HG03442 (cell line): ENCODE results near the gene WNT7B.

ENCODE experiments used
- ATAC-seq: cut with Tn5 transposase; IDR thresholded peaks from one replicate; pipeline ENCODE4 v1.9.1; 2021; ENCODE audit warnings: mild to moderate bottlenecking, moderate library complexity; ENCODE audit not compliant: unreplicated experiment

The WNT7B gene

DNA sequence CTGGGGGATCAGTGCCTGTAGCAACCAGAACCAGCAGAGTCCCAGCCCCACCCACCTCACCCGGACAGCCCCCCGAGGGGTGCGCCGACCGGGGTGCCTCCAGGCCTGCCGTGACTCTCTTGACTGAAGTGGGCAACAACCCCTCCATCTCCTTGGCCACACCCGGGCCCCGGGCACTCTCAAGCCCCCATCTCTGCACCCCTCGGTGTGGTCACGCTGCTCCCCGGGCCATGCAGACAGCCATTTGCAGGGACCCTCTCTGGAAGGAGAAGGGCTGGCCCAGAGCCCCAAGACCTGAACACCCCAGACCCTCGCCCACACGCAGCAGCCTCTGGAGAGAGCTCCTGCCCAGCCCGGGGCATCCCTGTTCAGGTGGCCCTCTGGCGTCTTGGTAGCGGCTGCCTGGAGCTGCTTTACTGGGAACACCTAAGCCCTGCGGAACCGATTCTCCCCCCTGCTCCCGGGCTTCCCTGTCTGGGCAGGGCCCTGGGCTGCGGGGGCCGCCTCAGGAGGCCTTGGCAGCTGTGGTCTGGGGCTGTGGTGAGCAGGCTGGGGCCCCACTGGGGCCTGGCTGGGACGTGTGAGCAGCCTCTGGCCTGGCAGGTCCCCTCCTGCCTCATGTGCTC is 84.9 kb downstream of the WNT7B start:
- ATAC-seq = no peak

DNA sequence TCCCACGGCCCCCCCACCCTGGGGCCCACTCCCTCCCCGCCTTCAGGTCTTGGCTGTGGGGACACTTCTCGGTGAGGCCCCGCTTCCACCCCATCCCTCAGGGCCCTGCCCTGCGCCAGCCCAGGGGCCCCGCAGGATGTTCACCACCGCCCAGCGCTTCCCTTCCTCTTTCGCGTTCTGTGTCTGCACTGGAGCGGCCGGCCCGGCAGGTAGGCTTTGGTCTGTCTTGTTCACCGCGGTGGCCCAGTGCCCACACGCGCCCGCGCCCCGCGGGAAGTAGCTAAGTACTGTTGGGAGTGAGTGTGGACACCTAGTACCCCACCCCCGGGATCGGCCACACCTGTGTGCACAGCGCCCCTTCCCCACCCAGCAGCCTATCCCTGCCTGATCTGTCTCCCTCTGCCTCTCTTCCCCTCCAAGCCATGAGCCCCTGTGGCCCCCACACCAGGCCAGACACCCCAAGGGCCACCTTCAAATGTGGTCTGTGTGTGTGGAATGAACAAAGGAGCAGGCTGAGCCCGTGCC is 85.4 kb downstream of the WNT7B start:
- no peak for ATAC-seq

DNA sequence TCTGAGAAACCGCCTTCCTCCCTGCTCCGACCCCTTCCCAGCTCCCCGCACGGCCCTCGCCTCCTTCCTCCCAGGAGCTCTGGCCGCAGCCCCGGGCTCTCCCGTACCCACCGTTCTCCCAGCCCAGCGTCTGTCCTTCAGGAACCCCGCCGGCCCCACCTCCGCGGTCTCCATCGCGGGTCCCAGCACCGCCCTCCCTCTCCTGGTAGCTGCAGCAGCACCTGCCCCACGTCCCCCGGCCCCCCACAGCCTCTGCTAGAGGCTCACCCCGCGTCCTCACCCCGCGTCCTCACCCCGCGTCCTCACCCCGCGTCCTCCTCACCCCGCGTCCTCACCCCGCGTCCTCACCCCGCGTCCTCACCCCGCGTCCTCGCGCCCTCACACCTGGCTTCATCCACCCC is 85.9 kb downstream of the WNT7B start:
- ATAC-seq = no peak

DNA sequence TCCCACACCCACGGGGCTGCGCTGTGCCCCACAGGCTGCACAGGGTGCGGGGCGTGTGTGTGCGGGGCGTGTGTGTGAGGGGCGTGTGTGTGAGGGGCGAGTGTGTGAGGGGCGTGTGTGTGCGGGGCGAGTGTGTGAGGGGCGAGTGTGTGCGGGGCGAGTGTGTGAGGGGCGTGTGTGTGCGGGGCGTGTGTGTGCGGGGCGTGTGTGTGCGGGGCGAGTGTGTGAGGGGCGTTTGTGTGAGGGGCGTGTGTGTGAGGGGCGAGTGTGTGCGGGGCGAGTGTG is 86.7 kb downstream of the WNT7B start:
- no peak for ATAC-seq

DNA sequence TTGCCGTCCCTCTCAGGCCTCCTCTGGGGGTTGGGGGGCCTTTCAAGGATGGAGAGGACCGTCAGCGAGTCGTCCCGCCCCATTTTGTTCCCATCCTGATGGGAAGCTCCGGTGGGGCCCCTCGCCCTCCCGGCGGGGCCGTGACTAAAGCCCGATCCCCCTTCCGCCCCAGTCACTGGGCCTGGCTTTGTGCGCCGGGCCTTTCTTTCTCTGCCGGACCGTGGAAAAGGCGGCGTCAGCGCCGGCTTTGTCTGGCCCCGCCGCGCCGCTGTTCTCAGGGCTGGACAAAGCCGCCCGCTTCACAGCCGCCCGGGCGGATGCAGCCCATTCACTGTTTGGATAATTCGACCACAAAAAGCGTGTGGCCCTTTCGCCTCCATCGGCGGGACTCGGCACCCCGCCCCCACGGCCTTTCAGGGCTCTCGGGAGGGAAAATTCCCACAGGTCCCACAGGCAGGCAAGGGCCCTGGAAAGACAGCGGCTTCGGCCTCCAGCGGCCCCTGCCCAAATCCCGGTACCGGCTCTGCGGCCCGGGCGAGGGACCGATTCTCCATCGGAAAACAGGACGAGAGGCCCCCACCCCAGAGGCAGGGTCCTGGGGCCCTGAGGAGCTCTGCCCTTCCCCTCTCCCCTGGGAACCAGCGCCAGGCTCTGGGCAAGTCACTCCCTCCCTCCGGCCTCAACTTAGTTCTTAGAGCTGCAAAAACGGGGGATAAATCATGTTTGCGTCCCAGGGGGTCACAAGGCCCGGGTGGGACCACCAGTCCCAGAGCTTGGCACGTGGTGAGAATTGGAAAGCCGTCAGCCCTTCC is 87.2 kb downstream of the WNT7B start:
- no peak for ATAC-seq

DNA sequence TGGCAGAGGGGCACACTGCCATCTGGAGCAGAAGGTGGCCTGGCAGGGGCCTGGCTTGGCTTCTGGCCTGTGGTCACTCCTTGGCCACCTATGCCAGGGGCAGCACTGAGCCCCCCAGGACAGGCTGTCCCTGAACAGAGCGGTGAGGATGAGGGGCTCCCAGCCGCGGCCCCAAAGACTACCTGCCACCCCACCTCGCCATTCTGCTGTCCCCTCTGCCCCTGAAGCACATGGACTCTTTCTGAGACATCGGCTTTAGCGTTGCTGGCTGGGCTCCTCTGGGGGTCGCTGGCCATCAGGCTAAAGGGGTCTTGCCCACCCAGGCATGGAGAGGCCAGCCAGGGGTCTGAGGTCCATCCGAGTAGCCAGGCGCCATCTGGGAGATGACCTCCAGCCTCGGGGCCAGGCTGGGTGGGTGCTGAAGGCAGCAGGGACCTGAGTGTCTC is 87.8 kb downstream of the WNT7B start:
- no peak for ATAC-seq

DNA sequence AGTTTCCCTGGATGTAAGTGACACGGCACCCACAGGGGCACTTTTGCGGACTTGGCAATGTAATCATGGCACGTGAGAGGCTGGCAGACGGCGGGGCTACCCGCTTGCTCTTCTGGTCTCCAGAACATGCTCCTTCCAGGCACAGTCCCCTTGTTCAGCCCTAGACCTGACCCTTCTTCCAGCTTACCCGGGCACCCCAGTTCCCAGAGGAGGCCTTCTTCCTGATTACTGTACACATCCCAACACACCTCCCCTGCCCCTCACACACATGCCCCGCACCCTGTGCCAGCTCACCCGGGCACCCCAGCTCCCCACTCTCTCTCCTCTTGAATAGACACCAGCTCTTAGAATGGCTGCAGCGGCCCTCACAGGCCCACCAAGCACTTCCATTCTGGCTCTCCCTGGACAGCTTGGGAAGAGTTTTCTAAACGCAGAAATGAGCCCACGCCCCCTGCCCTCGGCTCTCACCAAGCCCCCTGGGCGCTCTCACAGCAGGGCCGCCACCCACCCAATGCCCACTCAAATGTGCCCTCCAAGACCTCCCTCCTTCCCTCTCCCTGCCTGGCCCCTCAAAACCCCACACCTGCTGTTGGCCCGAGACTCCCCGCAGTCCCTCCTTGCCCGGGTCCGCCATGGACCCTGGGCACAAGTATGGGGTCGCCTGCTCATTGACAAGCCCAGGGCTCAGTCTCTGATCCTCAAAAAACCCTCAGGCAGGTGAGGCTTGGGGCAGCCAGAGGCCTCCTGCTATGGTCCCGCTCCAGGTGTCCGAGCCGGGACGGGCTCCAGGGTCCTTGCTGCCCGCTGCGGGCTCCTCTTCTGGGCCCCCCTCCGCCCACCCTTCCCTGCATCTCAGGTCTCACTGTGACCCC is 88.5 kb downstream of the WNT7B start:
- ATAC-seq = no peak

DNA sequence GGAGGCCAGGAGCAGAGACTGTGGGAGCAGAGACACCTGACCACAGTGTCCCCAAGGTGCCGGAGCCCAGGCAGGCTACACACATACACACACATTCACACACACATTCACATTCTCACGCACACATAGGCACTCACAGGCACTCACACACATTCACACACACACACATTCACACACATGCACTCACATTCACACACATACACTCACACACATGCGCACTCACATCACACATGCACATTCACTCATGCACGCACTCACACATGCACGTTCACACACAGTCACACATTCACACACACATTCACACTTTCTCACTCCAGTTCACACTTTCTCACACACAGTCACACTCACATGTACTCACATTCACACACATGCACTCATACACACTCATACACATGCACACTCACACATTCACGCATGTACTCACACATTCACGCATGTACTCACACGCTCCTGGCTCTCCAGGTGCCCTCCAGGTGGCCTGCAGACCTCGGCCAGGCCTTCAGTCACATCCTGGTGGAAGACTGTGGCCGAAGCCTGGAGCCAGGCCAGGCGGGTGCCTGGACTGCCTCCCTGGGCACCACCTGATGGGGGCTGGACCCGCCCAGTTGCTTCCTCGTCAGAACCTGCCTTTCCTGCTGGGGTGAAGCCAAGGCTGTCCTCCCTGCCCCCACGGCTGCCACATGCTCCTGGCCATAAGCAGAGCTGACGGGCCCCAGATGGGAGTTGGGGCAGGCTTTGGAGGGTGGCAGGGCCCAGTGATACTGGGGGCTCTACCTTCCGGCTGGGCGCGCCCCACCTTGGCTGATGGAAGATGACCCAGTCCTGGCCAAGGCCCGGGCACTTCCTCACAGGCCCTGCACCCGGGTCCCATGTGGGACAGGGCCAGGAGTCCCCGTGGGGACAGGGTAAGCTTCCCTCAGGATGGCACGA is 89.5 kb downstream of the WNT7B start:
- ATAC-seq = no peak

DNA sequence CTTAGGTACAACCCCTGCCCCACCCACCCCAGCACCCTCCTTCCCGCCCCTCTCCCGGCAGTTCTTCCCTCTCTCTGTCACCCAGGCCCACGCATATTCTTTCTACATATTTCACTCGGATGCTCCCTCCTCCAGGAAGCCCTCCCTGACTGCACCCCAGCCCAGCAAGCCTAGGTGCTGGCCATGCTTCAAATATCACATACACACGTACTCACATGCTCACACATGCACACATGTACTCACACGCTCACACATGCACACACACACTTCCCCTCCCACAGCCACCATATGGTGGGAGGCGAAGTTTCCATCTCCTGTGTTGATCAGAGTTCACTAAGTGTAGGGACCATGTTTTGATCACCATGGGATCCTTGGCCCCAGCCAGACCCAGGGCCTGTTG is 90.4 kb downstream of the WNT7B start:
- ATAC-seq = no peak

DNA sequence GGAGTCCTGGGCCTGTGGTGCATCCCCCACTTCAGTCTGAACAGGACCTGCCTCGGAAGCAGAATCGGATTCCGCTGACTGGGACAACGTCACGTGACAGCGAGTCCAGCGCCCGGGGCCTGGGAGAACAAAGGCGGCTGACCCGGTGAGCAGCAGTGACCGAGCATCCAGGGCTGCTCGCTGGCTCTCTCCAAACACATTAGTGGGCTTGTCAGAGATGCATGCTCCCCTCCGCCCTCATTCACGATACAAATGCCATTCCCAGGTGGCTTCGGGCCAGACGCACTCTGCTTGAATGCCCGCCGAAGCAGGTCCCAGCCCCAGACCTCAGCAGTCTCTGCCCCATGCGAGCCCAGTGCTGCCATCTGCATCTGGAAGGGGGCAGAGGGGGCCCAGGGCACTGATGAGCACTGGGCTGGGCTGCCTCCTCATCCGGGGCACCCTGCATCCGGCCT is 91.0 kb downstream of the WNT7B start:
- no peak for ATAC-seq

DNA sequence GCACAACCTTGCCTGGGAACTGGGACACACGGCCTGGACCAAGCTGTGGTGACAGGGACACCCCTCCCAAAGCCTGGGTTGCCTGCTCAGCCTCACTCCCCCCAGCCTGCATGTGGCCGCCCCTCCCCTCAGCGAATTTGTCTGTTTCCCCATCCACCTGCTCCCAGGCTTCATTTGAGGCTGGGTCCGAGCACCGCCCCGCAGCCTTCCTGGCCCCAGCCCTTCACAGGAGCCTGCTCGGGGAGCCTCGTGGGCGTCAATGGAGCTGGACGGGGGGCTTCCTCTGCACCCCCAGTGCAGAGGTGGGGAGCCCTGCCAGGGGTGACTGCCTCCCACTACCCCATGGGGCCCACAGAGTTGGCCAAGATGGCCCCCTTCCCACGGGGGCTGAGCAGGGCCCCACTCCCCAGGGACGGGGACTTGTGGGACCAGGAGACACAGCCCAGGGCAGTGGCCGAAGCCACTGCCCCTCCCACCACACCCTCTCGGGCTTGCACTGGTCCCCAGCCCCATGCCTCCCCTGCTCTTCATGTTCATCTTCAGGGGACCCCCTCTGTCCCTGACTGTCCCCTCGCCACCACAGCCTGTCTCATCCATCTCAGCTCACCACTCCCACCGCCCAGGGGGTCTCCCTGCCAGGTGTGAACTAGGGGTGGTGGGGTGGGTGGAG is 91.7 kb downstream of the WNT7B start:
- ATAC-seq = no peak

DNA sequence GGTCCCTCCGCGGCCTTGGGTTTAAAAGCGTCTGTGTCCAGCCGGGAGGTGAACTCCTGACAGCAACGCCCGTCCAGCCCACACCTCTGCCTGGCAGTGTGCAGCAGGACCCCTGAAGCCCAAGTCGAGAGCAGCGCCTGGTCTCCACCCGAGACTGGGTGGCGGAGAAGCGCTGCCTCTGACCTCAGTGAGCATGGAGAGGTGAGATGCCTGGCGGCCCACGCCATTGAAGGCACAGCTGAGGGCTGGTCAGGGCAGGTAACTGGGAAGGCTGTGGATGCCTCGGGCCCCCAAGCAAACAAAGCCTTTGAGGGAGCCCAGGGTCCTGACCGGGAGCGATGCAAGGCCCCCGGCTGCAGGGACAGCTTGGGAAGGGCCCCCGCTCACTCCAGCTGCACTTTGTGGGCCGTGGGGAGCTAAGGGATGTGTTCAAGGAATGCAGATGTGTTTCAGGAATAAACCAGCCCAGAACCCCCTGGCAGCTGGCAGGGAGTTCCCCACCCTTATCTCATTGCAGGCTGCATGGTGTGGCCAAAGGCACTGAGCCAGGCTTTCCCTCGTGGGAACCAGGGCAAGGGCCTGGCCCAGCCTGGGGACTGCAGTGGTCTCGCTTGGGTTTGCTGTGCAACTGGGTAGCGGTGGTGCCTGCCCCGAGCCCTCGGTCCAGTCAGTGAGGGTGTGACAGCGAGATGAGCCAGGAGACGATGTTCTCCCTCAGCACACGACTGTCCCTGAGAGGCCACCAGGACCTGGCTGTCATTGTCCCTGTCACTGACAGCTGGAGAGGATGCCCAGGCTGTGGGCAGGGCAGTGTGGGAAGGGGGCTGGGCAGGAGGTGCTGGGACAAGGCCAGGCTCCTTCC is 92.5 kb downstream of the WNT7B start:
- no peak for ATAC-seq

DNA sequence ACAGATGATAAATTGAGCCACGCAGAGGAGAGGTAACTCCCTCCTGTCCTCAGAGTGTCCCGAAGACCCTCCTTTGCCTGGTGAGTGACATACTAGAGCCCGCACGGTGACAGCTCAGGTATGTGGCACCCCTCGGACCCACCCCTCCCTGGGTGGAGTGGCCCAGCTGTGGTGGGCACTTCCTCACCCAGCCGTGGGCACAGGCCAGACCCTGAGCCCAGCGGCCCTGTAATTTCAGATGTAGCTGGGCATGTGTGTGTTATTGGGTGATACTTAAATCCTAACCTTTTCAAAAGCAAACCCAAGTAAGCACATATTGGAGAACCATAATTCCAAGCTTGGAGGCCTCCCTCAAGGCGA is 93.2 kb downstream of the WNT7B start:
- no peak for ATAC-seq

DNA sequence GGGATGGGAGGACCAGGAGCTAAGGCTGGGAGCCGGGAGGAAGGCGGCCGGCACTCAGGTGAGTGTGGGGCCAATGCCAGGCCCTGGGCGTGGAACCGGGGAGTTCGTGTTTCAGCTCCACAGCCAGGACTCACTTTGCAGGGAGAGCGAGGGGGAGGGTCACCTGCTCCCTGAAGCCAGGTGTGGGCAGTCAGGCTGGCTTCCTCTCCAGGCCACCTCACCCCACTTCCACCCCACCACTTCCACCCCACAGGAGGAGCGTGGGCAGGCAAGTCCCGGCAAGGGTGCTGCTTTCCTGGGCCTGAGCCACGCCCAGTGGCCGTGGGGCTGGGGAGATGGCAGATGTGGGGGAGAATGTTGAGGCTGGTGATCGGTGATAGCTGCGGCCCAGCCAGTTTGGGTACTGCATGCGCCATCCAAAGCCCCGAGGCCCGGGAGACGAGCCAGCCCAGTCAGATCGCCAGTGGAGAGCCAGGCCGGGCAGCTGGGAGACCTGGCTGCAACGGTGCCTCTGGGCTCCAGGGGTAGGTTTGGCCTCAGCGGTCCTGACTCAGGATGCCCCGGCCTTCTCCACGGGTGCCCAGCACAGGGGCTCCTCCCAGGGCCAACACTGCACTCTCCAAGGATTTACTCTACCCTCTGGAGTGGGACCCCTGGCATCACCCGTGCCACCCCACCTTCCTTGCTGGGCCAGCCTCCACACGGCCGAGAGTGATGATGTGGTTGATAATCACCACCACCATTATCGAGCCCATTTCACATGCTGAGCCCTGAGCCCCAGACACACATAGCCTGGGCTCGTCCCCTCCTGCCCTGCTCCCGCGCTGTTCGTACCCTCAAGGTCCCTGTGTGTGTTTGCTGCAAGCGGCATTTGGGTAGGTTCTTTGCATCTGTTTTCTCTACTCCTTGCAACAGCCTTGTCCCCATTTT is 93.8 kb downstream of the WNT7B start:
- ATAC-seq = no peak

DNA sequence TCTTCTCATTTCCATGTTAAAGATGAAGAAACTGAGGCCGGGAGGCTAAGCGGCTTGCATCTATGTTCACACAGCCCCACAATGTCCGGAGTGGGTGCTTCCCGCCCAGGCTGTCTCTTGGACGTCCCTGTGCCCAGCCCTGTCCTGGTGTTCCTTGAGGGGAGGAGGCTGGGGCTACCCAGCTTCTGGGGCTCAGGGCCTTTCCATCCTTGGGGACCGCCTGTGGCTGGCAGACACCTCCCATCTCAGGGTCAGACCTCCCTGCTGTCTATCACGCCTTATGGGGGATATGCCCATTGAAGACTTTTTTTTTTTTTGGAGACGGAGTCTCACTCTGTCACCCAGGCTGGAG is 95.5 kb downstream of the WNT7B start:
- no peak for ATAC-seq

DNA sequence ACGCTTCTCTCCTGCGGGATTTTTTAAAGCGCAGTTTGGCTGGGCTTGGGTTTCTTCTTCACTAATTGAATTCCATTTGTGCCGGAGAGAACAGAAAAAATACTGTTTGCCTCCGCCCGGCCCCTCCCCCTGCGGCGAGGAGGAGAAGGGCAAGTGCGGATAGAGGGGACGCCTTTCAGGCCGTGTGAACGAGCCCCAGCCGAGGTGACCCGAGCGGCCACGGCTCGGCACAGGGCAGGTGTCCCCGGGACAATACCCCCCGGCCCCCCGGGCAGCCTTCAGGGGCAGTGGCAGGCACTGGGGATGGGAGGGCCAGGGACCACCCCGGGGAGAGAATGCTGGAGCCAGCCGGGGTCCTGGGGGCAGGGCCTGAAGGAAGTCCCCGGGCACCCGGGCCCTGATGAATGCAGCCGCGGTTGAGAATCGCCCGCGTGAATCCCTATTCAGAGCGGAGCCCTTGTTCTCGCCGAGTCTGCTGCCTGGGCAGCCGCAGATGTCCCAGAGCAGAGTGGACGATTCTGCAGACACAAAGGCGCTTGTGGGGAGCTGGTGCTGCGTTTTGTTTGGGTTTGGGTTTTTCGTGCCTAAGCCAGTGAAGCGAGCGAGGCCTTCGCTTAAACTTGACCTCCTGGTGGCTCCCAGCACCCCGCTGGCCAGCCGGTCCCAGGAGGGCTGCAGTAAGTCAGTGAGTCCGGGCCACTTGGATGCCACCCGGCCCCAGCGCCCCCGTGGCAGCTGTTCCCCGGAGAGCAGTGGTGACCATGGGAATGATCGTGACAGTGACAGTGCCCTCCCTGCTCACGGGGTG is 96.0 kb downstream of the WNT7B start:
- ATAC-seq = no peak

DNA sequence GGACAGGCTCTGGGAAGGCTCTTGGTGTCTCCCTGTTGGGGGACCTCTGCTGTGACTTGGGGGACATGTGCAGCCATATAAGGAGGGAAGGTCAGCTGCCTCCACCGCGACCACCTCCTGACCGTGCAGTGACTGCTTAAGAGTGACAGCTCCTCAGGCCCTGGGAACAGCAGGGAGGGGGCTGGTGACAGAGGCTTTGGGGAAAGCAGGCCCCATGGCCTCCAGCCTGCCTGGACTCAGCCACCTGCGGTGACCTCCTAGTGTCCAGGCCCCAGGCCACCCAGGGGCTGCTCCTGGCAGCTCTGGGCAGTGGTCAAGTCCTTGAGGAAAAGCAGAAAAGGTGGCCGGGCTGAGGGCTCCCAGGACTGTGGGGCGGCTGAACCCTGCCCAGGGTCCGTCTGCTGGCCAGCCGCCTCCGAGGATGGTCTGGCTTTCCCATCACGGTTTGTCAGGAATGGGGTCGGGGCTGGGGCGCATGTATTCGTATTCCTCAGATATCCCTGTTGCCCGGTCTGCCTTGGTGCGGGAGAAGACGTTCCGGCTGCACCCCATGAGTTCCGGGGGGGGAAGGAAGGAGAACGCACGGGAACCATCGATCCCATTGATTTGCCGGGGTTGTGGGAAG is 96.8 kb downstream of the WNT7B start:
- ATAC-seq = no peak
